GM18858 (cell line): ENCODE measurements around the gene TBRG4.

ENCODE experiments used
- ATAC-seq: cut with Tn5 transposase; IDR thresholded peaks from one replicate; pipeline ENCODE4 v1.9.1; 2021; ENCODE audit not compliant: unreplicated experiment

TBRG4 gene

GRCh38 chr7:45076946-45077345, 34.6 kb downstream of the TBRG4 start:
- ATAC-seq, result no peak

- ATAC-seq, result no peak
Observed at GRCh38 chr7:45075871-45076796, 35.4 kb downstream of the TBRG4 start.

GRCh38 chr7:45075355-45075644, 36.2 kb downstream of the TBRG4 start:
- no peak for ATAC-seq

GRCh38 chr7:45074528-45075354, 36.8 kb downstream of the TBRG4 start:
- no peak for ATAC-seq

- ATAC-seq, result no peak
Observed at GRCh38 chr7:45073786-45074527, 37.5 kb downstream of the TBRG4 start.

GRCh38 chr7:45073031-45073785, 38.3 kb downstream of the TBRG4 start:
- no peak for ATAC-seq

GRCh38 chr7:45072131-45073030, 39.1 kb downstream of the TBRG4 start:
- ATAC-seq, result no peak

- no peak for ATAC-seq
Observed at GRCh38 chr7:45071528-45071927, 40.0 kb downstream of the TBRG4 start.

- ATAC-seq, result no peak
Observed at GRCh38 chr7:45070254-45070642, 41.2 kb downstream of the TBRG4 start.

- no peak for ATAC-seq
Observed at GRCh38 chr7:45069444-45070253, 41.8 kb downstream of the TBRG4 start.

- no peak for ATAC-seq
Observed at GRCh38 chr7:45068236-45069023, 43.1 kb downstream of the TBRG4 start.

- ATAC-seq, result no peak
Observed at GRCh38 chr7:45067582-45067981, 43.9 kb downstream of the TBRG4 start.

GRCh38 chr7:45066409-45066808, 45.1 kb downstream of the TBRG4 start:
- ATAC-seq, result no peak

- no peak for ATAC-seq
Observed at GRCh38 chr7:45065031-45065995, 46.2 kb downstream of the TBRG4 start.

GRCh38 chr7:45064047-45064725, 47.3 kb downstream of the TBRG4 start:
- ATAC-seq, result no peak

GRCh38 chr7:45061806-45062425, 49.6 kb downstream of the TBRG4 start:
- no peak for ATAC-seq
